GM13976 (cell line): Measurements from ENCODE around the gene ENOX2.
"Not testable (repeated sequence)": the region's sequence is repeated elsewhere in the genome, so short reads cannot be mapped to it uniquely, and the experiment has no call there.

Experiments used
- DNase-seq: peaks from one replicate; pipeline ENCODE4 v3.0.0; 2012; ENCODE audit warnings: low spot score
- in situ Hi-C: fragments of 300-500 bp; cut with MboI; formaldehyde crosslinking; loops from one replicate; pipeline ENCODE4 v1.12.0; 2022; ENCODE audit warnings: low sequenced_read_pairs, mixed read lengths, inconsistent platforms; ENCODE audit not compliant: unreplicated experiment
- TF ChIP-seq, protein P1 (sequence below): IDR thresholded peaks from 2 replicates; pipeline ENCODE4 v1.5.1; 2012; ENCODE audit warnings: borderline replicate concordance, mild to moderate bottlenecking; ENCODE audit not compliant: insufficient read depth; ENCODE audit errors: extremely low read depth, missing control alignments, control extremely low read depth

Gene ENOX2

DNA sequence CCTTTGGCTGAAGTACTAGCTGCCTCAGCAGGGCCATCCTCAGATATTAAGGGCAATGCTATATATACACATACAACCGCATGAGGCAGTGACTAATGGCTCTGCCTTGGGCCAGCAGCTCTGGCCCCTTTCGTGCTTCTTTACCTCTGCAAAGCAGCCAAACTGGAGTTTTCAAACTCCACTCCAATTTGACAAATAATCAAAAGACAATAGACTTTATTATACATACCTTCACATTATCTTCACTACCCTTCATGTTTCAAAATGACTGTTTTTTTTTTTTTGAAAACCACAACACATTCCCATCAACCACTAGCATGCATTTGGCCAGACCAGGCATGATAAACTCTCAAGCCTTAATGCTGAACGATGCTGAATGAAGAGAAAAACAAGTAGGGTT lies 187.7 kb downstream of the ENOX2 start:
- in situ Hi-C loops = no loop called here
- no peak for DNase-seq
- TF ChIP-seq, protein P1, sequence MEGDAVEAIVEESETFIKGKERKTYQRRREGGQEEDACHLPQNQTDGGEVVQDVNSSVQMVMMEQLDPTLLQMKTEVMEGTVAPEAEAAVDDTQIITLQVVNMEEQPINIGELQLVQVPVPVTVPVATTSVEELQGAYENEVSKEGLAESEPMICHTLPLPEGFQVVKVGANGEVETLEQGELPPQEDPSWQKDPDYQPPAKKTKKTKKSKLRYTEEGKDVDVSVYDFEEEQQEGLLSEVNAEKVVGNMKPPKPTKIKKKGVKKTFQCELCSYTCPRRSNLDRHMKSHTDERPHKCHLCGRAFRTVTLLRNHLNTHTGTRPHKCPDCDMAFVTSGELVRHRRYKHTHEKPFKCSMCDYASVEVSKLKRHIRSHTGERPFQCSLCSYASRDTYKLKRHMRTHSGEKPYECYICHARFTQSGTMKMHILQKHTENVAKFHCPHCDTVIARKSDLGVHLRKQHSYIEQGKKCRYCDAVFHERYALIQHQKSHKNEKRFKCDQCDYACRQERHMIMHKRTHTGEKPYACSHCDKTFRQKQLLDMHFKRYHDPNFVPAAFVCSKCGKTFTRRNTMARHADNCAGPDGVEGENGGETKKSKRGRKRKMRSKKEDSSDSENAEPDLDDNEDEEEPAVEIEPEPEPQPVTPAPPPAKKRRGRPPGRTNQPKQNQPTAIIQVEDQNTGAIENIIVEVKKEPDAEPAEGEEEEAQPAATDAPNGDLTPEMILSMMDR = no peak

DNA sequence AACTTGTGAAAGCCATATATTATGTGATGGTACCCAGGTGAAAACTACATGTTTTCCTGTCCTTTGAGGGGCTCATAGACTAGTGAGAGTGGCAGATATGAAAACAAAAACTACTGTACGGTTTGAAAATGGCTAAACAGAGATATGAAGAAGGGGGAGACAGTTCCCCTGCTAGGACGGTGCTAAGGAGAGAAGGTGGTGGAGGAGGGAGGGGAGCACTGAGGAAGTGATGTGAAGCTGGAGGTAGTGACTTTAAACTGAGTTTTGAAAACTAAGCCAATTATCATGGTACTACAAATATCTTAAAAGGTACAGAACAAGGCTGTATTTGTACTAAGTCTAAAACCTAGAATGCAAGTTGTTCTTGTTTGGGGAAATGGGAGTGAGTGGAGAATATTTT lies 188.3 kb downstream of the ENOX2 start:
- TF ChIP-seq, protein P1 = no peak
- no peak for DNase-seq
- in situ Hi-C loops = no loop called here

GRCh38 chrX:130714135-130714534 lies 188.9 kb downstream of the ENOX2 start:
- in situ Hi-C loops = no loop called here
- TF ChIP-seq, protein P1 = no peak
- DNase-seq = no peak

- in situ Hi-C loops, DNase-seq: not testable (repeated sequence)
Observed at GRCh38 chrX:130709178-130709577, 193.8 kb downstream of the ENOX2 start.

- in situ Hi-C loops = no loop called here
Observed at GRCh38 chrX:130705591-130705990, 197.4 kb downstream of the ENOX2 start.

DNA sequence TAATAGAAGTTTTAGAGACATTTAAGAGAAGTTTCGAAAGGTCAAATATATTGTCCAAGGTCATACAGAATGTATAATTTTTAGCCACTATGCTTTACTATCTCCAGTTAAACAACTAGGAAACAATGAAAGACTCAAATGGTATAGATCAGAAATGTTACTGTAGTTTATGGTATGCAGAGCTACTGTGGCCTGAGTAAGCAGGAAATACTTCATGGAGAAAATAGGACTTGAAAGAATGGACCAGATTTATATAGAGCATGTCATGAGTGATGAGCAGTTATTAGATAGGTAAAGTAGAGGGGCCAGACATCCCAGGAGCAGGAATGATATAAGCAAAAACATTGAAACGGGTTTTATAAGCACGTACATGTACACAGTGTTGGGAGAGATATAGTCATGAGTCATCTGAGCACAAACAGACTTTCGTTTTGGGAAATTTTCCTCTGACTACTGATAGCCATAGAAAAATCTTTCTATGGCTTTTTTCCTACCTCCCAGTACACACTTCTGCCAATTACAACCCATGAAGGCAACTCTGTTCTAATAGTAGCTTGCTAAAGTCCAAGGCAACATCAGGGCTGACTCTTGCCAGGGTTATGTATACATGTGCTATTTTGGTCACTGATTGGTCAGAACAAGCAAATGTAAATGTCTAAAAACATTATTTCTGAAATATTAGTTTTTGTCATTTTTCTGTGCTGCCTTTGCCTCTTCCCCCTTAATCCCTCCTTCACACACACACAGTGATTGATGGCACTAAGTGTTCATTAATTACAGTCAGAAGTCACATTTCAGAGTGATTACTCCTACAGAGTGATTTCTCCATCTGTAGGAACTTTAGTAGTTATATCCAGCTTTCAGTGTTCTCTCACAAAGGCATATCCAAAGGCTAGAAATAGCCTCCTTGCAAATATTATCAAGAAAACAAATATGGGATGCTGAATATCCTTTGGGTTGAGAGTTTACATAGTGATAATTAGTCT lies 198.7 kb downstream of the ENOX2 start:
- in situ Hi-C loops = no loop called here
- no peak for DNase-seq

More at GRCh38 chrX:130705591-130705990, 197.4 kb downstream of the ENOX2 start:
- DNase-seq = no peak
- TF ChIP-seq, protein P1 = no peak

More for the DNA sequence above, 198.7 kb downstream of the ENOX2 start:
- TF ChIP-seq, protein P1 = no peak
